GM12878 (cell line): Measurements from ENCODE around the gene HMX3. TPM values are rescaled to one million over a fixed set of nuclear protein-coding genes. Genes with fewer than 3 reads are reported as not detected.

ENCODE experiments used
- ATAC-seq: fragments of 200-7000 bp; cut with Tn5 transposase; 3 replicates; pipeline ENCODE4 v1.9.1; 2020; ENCODE audit warnings: mild to moderate bottlenecking, moderate library complexity
- BruUV-seq: library from RNA; stranded (reverse); fragments of 400-500 nt; replicated peaks from 2 replicates; lab custom pipeline; 2021; lab: Mats Ljungman, UMichigan
- CTCF ChIA-PET: fragments of 300-600 bp; sonication (Branson Sonifier 250); formaldehyde crosslinking; extraction: SDS; loops from one replicate; lab custom pipeline; 2021; ENCODE audit warnings: inconsistent platforms; lab: Yijun Ruan, JAX
- POLR2A ChIA-PET: fragments of 350-600 bp; formaldehyde crosslinking; extraction: SDS; loops from one replicate; lab custom pipeline; 2021; ENCODE audit warnings: inconsistent platforms; lab: Charles Lee
- RAD21 ChIA-PET: fragments of 300-600 bp; sonication (Branson Sonifier 250); formaldehyde crosslinking; loops from one replicate; lab custom pipeline; 2023; ENCODE audit warnings: antibody characterized with exemption; ENCODE audit not compliant: unreplicated experiment; lab: Charles Lee
- SMC1A ChIA-PET: fragments of 300-600 bp; sonication (Branson Sonifier 250); formaldehyde crosslinking; loops from one replicate; lab custom pipeline; 2023; ENCODE audit not compliant: unreplicated experiment, uncharacterized antibody; lab: Charles Lee
- DNase-seq: peaks from one replicate; pipeline ENCODE4 v3.0.0-alpha.2; 2011; ENCODE audit warnings: low read depth, low spot score
- FAIRE-seq: peaks from 3 replicates; lab custom pipeline; 2011; peaks lifted over from hg19 to GRCh38; lab: Jason Lieb, UNC
- H2AFZ ChIP-seq: 2 replicates; pipeline ENCODE4 v1.6.0; 2011; ENCODE audit warnings: low read depth, low read length, control low read depth; ENCODE audit not compliant: control insufficient read depth
- H3K27ac ChIP-seq: 2 replicates; pipeline ENCODE4 v1.5.1; 2011; ENCODE audit warnings: control low read depth; ENCODE audit not compliant: control insufficient read depth, insufficient read depth
- H3K27me3 ChIP-seq, 2 experiments: replicated peaks in 1 of 2; 2 replicates each; pipeline versions ENCODE4 v1.6.0 to v1.6.1; 2011; ENCODE audit warnings: low read length in 1 of 2; ENCODE audit not compliant: control insufficient read depth in 2 of 2, insufficient read depth in 2 of 2
- H3K36me3 ChIP-seq, 2 experiments: 2 replicates each; pipeline ENCODE4 v1.5.1; 2011; ENCODE audit warnings: low read length in 1 of 2; ENCODE audit not compliant: control insufficient read depth in 2 of 2, insufficient read depth in 2 of 2
- H3K4me1 ChIP-seq: 2 replicates; pipeline ENCODE4 v1.6.1; 2011; ENCODE audit warnings: mild to moderate bottlenecking, low read length, moderate library complexity, mixed read lengths; ENCODE audit not compliant: control insufficient read depth, insufficient read depth
- H3K4me2 ChIP-seq: 2 replicates; pipeline ENCODE4 v1.6.0; 2011; ENCODE audit warnings: control low read depth; ENCODE audit not compliant: control insufficient read depth, insufficient read depth
- H3K4me3 ChIP-seq: fragments of 200-600 bp; sonication (generic); 2 replicates; pipeline ENCODE4 v1.5.1; 2016
- H3K79me2 ChIP-seq: 2 replicates; pipeline ENCODE4 v1.6.0; 2011; ENCODE audit warnings: low read length; ENCODE audit not compliant: control insufficient read depth, insufficient read depth
- H3K9ac ChIP-seq: 2 replicates; pipeline ENCODE4 v1.8.0; 2011; ENCODE audit warnings: low read length, control low read depth, mixed read lengths; ENCODE audit not compliant: control insufficient read depth, insufficient read depth
- H3K9me3 ChIP-seq: replicated peaks from 3 replicates; pipeline ENCODE4 v1.5.1; 2011; ENCODE audit warnings: mild to moderate bottlenecking, low read length; ENCODE audit not compliant: control insufficient read depth, insufficient read depth
- H4K20me1 ChIP-seq: 2 replicates; pipeline ENCODE4 v1.6.0; 2011; ENCODE audit not compliant: control insufficient read depth, insufficient read depth
- PKNOX1 ChIP-seq: fragments of 450-650 bp; IDR thresholded peaks from 2 replicates; pipeline ENCODE4 v1.6.1; 2016; ENCODE audit warnings: mild to moderate bottlenecking
- RELA ChIP-seq: fragments of 450-650 bp; IDR thresholded peaks from 2 replicates; pipeline ENCODE4 v1.8.0; 2014; ENCODE audit warnings: borderline replicate concordance; ENCODE audit not compliant: partially characterized antibody
- SP1 ChIP-seq: IDR thresholded peaks from one replicate; pipeline ENCODE4 v1.6.1; 2011; ENCODE audit warnings: low read depth, low read length
- TBL1XR1 ChIP-seq: IDR thresholded peaks from 2 replicates; pipeline ENCODE4 v1.6.1; 2012; ENCODE audit warnings: low read depth, low read length, improper control_type of control experiment
- WGBS: methylation state at CpG from one replicate; pipeline ENCODE4 v1.1.6; 2016; ENCODE audit warnings: low lambda C conversion rate; ENCODE audit not compliant: insufficient replicate concordance, insufficient coverage; ENCODE audit errors: missing lambda C conversion rate; 5-methylcytosine and 5-hydroxymethylcytosine counted together
- in situ Hi-C: fragments of 300-500 bp; cut with MboI; formaldehyde crosslinking; loops from 9 replicates; pipeline ENCODE4 v1.14.3; 2018; ENCODE audit warnings: mixed read lengths
- intact Hi-C: fragments of 100-400 bp; cut with micrococcal nuclease; formaldehyde crosslinking; loops from one replicate; pipeline ENCODE4 v1.14.2; 2022; ENCODE audit not compliant: unreplicated experiment
- polyA plus RNA-seq, 11 experiments: library from polyadenylated mRNA; depleted of rRNA in 4 of 11; unstranded in 6 of 11; stranded (reverse) in 5 of 11; fragments of >200 nt; fragmentation: Nextera tagmentation in 4 of 11; fragmentation: Illumina TruSeq in 1 of 11; extraction: Ambion mirVana in 4 of 11; extraction: Trizol in 1 of 11; gene quantifications; 1 replicate in 1 of 11; 2 replicates in 10 of 11; pipeline versions ENCODE4 v1.2.1 to v1.2.3, GENCODE V29; 2011 to 2016; ENCODE audit warnings: inconsistent platforms in 2 of 11, missing spikeins in 2 of 11, low read depth in 1 of 11
- total RNA-seq, 4 experiments: library from RNA; depleted of rRNA in 3 of 4; stranded (reverse); fragments of >200 nt in 3 of 4; fragmentation: Illumina TruSeq in 1 of 4; extraction: Trizol in 1 of 4; gene quantifications; 2 replicates each; pipeline versions ENCODE4 v1.2.1 to v1.2.3, GENCODE V29; 2013 to 2021

HMX3 gene
- total and polyA plus RNA-seq, 10 of the 15 experiments (the other 5 are each of a cell fraction or from before 2014, with no cell fraction given), result 0.63 to 60.5 (median 15.3) TPM; not detected in 2

- ChIA-PET RAD21 (no interaction called here), SMC1A (interaction anchor here (0.7 to 1.9 kb wide), 4 partner anchors 8 to 397 kb away, joined by 4 to 9 read pairs (median 6); no protein-coding TSS in a partner anchor), CTCF (interaction anchor here (1.5 kb wide), 1 partner anchor 224 kb away, joined by 6 read pairs; no protein-coding TSS in a partner anchor)
- BruUV-seq, result TSS peak; percentile 29
- H2AFZ ChIP-seq, result no peak overlapping the region
- in situ Hi-C loops, result no loop called here
- H3K79me2 ChIP-seq, result peaks cover 79% of the 10 kb centered on the region
- WGBS, result 84% methylated on average over 3 of the region's 3 CpGs
- no peak for TF ChIP-seq RELA
- TF ChIP-seq, all 136 proteins: peak for 0
- H3K4me1 ChIP-seq, result peaks cover 9% of the 10 kb centered on the region; the same call in 1 of the 2 replicates
- H3K27me3 ChIP-seq, result no peaks in the 10 kb centered on the region
- POLR2A ChIA-PET, result interaction anchor here (0.7 to 1.1 kb wide), 2 partner anchors 241 to 785 kb away, joined by 3 read pairs; no protein-coding TSS in a partner anchor
- peak overlapping the region; percentile 30 for H3K4me2 ChIP-seq
- no peak overlapping the region for H3K27ac ChIP-seq
- no peak overlapping the region for H3K9ac ChIP-seq
- intact Hi-C loops, result no loop called here
- peak overlapping the region; percentile 93 for H3K4me3 ChIP-seq
- DNase-seq (no peak), FAIRE-seq (no peak), ATAC-seq (no peak)
- no peaks in the 10 kb centered on the region for H3K9me3 ChIP-seq
- H3K36me3 ChIP-seq, result peaks cover 1 to 29% of the 10 kb centered on the region in 2 experiments
- no peaks in the 10 kb centered on the region; the same call in none of the 2 replicates for H4K20me1 ChIP-seq
These were observed 21.4 kb downstream of the HMX3 start for GRCh38 chr10:123157210-123157609.

GRCh38 chr10:123158682-123159081, 22.9 kb downstream of the HMX3 start:
- H4K20me1 ChIP-seq, result no peaks in the 10 kb centered on the region; the same call in none of the 2 replicates
- H2AFZ ChIP-seq, result no peak overlapping the region
- H3K9ac ChIP-seq, result 0 out of 2 replicates have a peak overlapping the region, but pooled peaks have one; percentile 7
- no peak for DNase-seq
- peak overlapping the region; percentile 30 for H3K4me2 ChIP-seq
- POLR2A ChIA-PET, result no interaction called here
- no peaks in the 10 kb centered on the region for H3K27me3 ChIP-seq
- RAD21 ChIA-PET, result interaction anchor here (0.7 to 1.1 kb wide), 2 partner anchors 116 to 393 kb away, joined by 3 to 4 read pairs; no protein-coding TSS in a partner anchor
- no peak for ATAC-seq
- no peak overlapping the region for H3K27ac ChIP-seq
- SMC1A ChIA-PET, result interaction anchor here (0.6 to 1.7 kb wide), 5 partner anchors 10 to 353 kb away, joined by 3 to 7 read pairs (median 3); no protein-coding TSS in a partner anchor
- FAIRE-seq, result no peak
- peaks cover 1 to 32% of the 10 kb centered on the region in 2 experiments for H3K36me3 ChIP-seq
- CTCF ChIA-PET, result interaction anchor here (1.0 to 1.3 kb wide), 5 partner anchors 9 to 404 kb away, joined by 3 to 4 read pairs (median 3); no protein-coding TSS in a partner anchor
- in situ Hi-C loops (no loop called here), intact Hi-C loops (no loop called here)
- TF ChIP-seq SP1 (no peak), PKNOX1 (0 out of 2 replicates have a peak, but pooled peaks have one; percentile 6), TBL1XR1 (no peak)
- H3K9me3 ChIP-seq, result no peaks in the 10 kb centered on the region
- peaks cover 9% of the 10 kb centered on the region; the same call in 1 of the 2 replicates for H3K4me1 ChIP-seq
- peak overlapping the region; percentile 93 for H3K4me3 ChIP-seq
- whole genome bisulfite sequencing, result 100% methylated on average over 1 of the region's 1 CpG
- peaks cover 91% of the 10 kb centered on the region for H3K79me2 ChIP-seq
- BruUV-seq, result no TSS peak
